Urothelium cell line (cell line): ENCODE results near the gene CORT.
"Not testable (repeated sequence)": the region's sequence is repeated elsewhere in the genome, so short reads cannot be mapped to it uniquely, and the experiment has no call there.

Source experiments
- DNase-seq: peaks from one replicate; pipeline ENCODE4 v3.0.0; 2011; ENCODE audit warnings: low spot score, mixed read lengths
- FAIRE-seq: peaks from 2 replicates; lab custom pipeline; 2011; peaks lifted over from hg19 to GRCh38; lab: Jason Lieb, UNC

Gene CORT

GRCh38 chr1:10449751-10450150 is at the start of gene CORT:
Gene CORT, plus strand, starts transcription at chr1:10450031. Its CDS starts 193 bp downstream, at chr1:10450224.
- FAIRE-seq: no peak
- no peak for DNase-seq

- FAIRE-seq (no peak), DNase-seq (no peak)
These were observed 48.5 kb upstream of the CORT start for GRCh38 chr1:10401281-10401680.

- FAIRE-seq: no peak
- DNase-seq: no peak
These were observed 47.0 kb upstream of the CORT start for GRCh38 chr1:10402729-10403274.

GRCh38 chr1:10407201-10407600 is 42.6 kb upstream of the CORT start:
- DNase-seq: no peak
- FAIRE-seq: no peak

- FAIRE-seq (no peak), DNase-seq (no peak)
These were observed 34.5 kb upstream of the CORT start for GRCh38 chr1:10415211-10415930.

GRCh38 chr1:10415967-10416366 is 33.9 kb upstream of the CORT start:
- FAIRE-seq, DNase-seq: not testable (repeated sequence)

- not testable (repeated sequence) for DNase-seq, FAIRE-seq
These were observed 31.1 kb upstream of the CORT start for GRCh38 chr1:10418741-10419140.

GRCh38 chr1:10419351-10419750 is 30.5 kb upstream of the CORT start:
- FAIRE-seq (no peak), DNase-seq (no peak)

GRCh38 chr1:10421637-10422036 is 28.2 kb upstream of the CORT start:
- FAIRE-seq: no peak
- no peak for DNase-seq

- DNase-seq (no peak), FAIRE-seq (no peak)
These were observed 25.8 kb upstream of the CORT start for GRCh38 chr1:10424034-10424433.

GRCh38 chr1:10424651-10425050 is 25.2 kb upstream of the CORT start:
- FAIRE-seq: no peak

GRCh38 chr1:10425826-10426534 is 23.9 kb upstream of the CORT start:
- not testable (repeated sequence) for DNase-seq, FAIRE-seq

More at GRCh38 chr1:10424651-10425050, 25.2 kb upstream of the CORT start:
- DNase-seq: no peak

GRCh38 chr1:10426535-10426848 is 23.3 kb upstream of the CORT start:
- DNase-seq, FAIRE-seq: not testable (repeated sequence)

- FAIRE-seq: no peak
- DNase-seq: no peak
These were observed 20.8 kb upstream of the CORT start for GRCh38 chr1:10428984-10429383.

- DNase-seq (no peak), FAIRE-seq (no peak)
These were observed 20.0 kb upstream of the CORT start for GRCh38 chr1:10429868-10430215.

- FAIRE-seq (no peak), DNase-seq (peak; percentile 98)
These were observed 19.4 kb upstream of the CORT start, which contains the start of gene CENPS for GRCh38 chr1:10430216-10431069. Gene CENPS, plus strand, starts transcription at chr1:10430433. Its CDS starts 85 bp downstream, at chr1:10430518.

- no peak for DNase-seq
- FAIRE-seq: no peak
These were observed 18.6 kb upstream of the CORT start for GRCh38 chr1:10431070-10431730.

- FAIRE-seq (no peak), DNase-seq (no peak)
These were observed 16.7 kb upstream of the CORT start for GRCh38 chr1:10432910-10433700.

GRCh38 chr1:10433790-10434189 is 16.0 kb upstream of the CORT start:
- no peak for FAIRE-seq

GRCh38 chr1:10434590-10434989 is 15.2 kb upstream of the CORT start:
- no peak for FAIRE-seq
- no peak for DNase-seq

More at GRCh38 chr1:10433790-10434189, 16.0 kb upstream of the CORT start:
- DNase-seq: no peak
